Hepatocyte (in vitro differentiated cells): ENCODE results near the gene MLKL. TPM values are rescaled to one million over a fixed set of nuclear protein-coding genes. Genes with fewer than 3 reads are reported as not detected.

ENCODE experiments used
- DNase-seq: peaks from one replicate; pipeline ENCODE4 v3.0.0-alpha.2; 2016; ENCODE audit warnings: low spot score
- H2AFZ ChIP-seq: fragments of 200-600 bp; sonication (generic); 2 replicates; pipeline ENCODE4 v1.6.0; 2016; ENCODE audit warnings: antibody characterized with exemption, mild to moderate bottlenecking
- H3K27ac ChIP-seq: fragments of 200-600 bp; sonication (generic); 2 replicates; pipeline ENCODE4 v1.5.1; 2016; ENCODE audit warnings: mild to moderate bottlenecking
- H3K27me3 ChIP-seq: fragments of 200-600 bp; sonication (generic); 2 replicates; pipeline ENCODE4 v1.6.1; 2016
- H3K36me3 ChIP-seq: fragments of 200-600 bp; sonication (generic); replicated peaks from 2 replicates; pipeline ENCODE4 v1.5.1; 2016; ENCODE audit warnings: low read depth; ENCODE audit not compliant: insufficient read depth
- H3K4me1 ChIP-seq: fragments of 200-600 bp; sonication (generic); 2 replicates; pipeline ENCODE4 v1.5.1; 2016; ENCODE audit warnings: mild to moderate bottlenecking, moderate library complexity; ENCODE audit not compliant: insufficient read depth
- H3K4me2 ChIP-seq: fragments of 200-600 bp; sonication (generic); 2 replicates; pipeline ENCODE4 v1.6.0; 2016
- H3K4me3 ChIP-seq: fragments of 200-600 bp; sonication (generic); 2 replicates; pipeline ENCODE4 v1.5.1; 2016; ENCODE audit warnings: mild to moderate bottlenecking
- H3K79me2 ChIP-seq: fragments of 200-600 bp; sonication (generic); 2 replicates; pipeline ENCODE4 v1.6.0; 2017; ENCODE audit warnings: mild to moderate bottlenecking
- H3K9me2 ChIP-seq: fragments of 200-600 bp; sonication (generic); replicated peaks from 2 replicates; pipeline ENCODE4 v1.6.0; 2017; ENCODE audit warnings: mild to moderate bottlenecking; ENCODE audit not compliant: insufficient read depth
- H3K9me3 ChIP-seq: fragments of 200-600 bp; sonication (generic); 2 replicates; pipeline ENCODE4 v1.5.1; 2016; ENCODE audit warnings: low read depth, mild to moderate bottlenecking
- H4K20me1 ChIP-seq: fragments of 200-600 bp; sonication (generic); 2 replicates; pipeline ENCODE4 v1.6.0; 2016; ENCODE audit warnings: mild to moderate bottlenecking; ENCODE audit not compliant: insufficient read depth, poor library complexity, severe bottlenecking
- CTCF ChIP-seq: fragments of 200-600 bp; sonication (generic); IDR thresholded peaks from 2 replicates; pipeline ENCODE4 v1.5.1; 2016; ENCODE audit warnings: antibody characterized with exemption, mild to moderate bottlenecking; ENCODE audit not compliant: poor library complexity
- EZH2 ChIP-seq: fragments of 200-600 bp; sonication (generic); IDR thresholded peaks from 2 replicates; pipeline ENCODE4 v1.6.1; 2016; ENCODE audit warnings: antibody characterized with exemption, mild to moderate bottlenecking, borderline replicate concordance
- EZH2phosphoT487 ChIP-seq: fragments of 200-600 bp; sonication (generic); IDR thresholded peaks from one replicate; pipeline ENCODE4 v1.6.1; 2018; ENCODE audit warnings: antibody characterized with exemption, mild to moderate bottlenecking, low read depth, moderate library complexity; ENCODE audit not compliant: unreplicated experiment, severe bottlenecking
- WGBS: methylation state at CpG from one replicate; pipeline ENCODE4 v1.1.6; 2016; ENCODE audit warnings: low lambda C conversion rate; ENCODE audit errors: missing lambda C conversion rate; 5-methylcytosine and 5-hydroxymethylcytosine counted together
- polyA plus RNA-seq: library from polyadenylated mRNA; unstranded; fragments of >200 nt; fragmentation: Nextera tagmentation; extraction: Ambion mirVana; gene quantifications from 2 replicates; pipeline ENCODE4 v1.2.1, GENCODE V29; 2016
- total RNA-seq: library from RNA; depleted of rRNA; stranded (reverse); fragments of >200 nt; gene quantifications from 2 replicates; pipeline ENCODE4 v1.2.3, GENCODE V29; 2014

Gene MLKL
- total and polyA plus RNA-seq, 2 experiments from 2014 or later: 2.8 to 3.3 TPM

DNA sequence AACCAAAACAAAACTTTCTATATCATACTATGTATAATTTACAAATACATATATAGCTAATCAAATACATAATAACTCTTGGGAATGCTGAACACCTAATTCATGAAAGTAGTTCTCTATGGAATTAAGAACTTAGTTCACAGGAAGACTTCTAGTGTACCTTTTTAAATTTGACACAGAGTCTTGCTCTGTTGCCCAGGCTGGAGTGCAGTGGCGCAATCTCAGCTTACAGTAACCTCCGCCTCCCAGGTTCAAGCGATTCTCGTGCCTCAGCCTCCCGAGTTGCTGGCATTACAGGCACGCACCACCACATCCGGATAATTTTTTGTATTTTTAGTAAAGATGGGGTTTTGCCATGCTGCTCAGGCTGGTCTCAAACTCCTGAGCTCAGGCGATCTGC is 58.7 kb downstream of the MLKL start:
- Histone ChIP-seq H3K36me3 (no peaks in the 10 kb centered on the region), H3K9me2 (no peaks in the 10 kb centered on the region), H3K9me3 (no peaks in the 10 kb centered on the region), H3K4me1 (no peaks in the 10 kb centered on the region), H3K79me2 (no peaks in the 10 kb centered on the region), H2AFZ (no peak overlapping the region), H3K4me3 (no peak overlapping the region), H3K4me2 (no peak overlapping the region), H3K27me3 (no peaks in the 10 kb centered on the region), H4K20me1 (no peaks in the 10 kb centered on the region), H3K27ac (no peak overlapping the region)
- no peak for DNase-seq
- WGBS: 97% methylated on average over 8 of the region's 8 CpGs
- no peak for TF ChIP-seq CTCF
- TF ChIP-seq EZH2phosphoT487: no peak
- TF ChIP-seq EZH2: no peak

DNA sequence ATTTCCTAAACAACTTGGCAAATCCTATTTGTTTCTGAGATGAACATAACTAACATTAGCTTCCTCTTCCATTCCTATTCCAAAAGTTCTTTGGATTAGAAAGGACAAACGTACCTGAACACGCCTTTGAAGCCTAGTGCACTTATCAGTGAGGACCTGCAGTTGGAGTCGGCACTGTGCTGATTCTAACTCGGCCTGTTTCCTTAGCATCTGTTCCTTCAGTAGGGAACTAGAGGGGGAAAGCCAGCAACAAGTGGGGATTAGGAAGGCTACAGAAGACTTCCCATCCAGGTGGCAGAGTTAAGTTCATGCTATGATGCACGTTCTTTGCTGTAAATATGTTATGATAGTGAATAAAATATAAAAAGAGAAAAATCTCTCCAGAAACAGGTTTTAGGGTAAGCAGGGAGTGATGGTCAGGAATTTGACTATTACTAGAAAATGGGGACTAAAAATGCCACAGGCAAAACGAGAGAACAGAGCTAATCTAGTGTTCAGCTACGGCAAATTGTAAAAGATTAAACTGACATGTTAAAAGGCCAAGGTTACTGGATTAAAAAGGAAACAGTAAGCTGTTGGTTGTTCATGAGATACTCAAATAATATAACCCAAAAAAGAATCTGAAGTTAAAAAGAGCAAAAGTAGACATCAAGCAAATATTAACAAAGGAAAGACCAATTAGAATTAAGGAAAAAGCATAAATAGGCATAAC is 62.8 kb downstream of the MLKL start:
- DNase-seq: no peak
- no peaks in the 10 kb centered on the region for H3K36me3 ChIP-seq
- no peak overlapping the region for H3K4me3 ChIP-seq
- no peak overlapping the region for H3K4me2 ChIP-seq
- H3K4me1 ChIP-seq: peaks cover 9% of the 10 kb centered on the region
- H4K20me1 ChIP-seq: no peaks in the 10 kb centered on the region
- no peaks in the 10 kb centered on the region for H3K9me2 ChIP-seq
- WGBS: 81% methylated on average over 7 of the region's 7 CpGs
- no peaks in the 10 kb centered on the region for H3K27me3 ChIP-seq
- no peak for TF ChIP-seq EZH2phosphoT487
- TF ChIP-seq CTCF: no peak
- TF ChIP-seq EZH2: no peak
- no peak overlapping the region for H2AFZ ChIP-seq
- H3K79me2 ChIP-seq: no peaks in the 10 kb centered on the region
- no peak overlapping the region for H3K27ac ChIP-seq
- H3K9me3 ChIP-seq: no peaks in the 10 kb centered on the region

- Histone ChIP-seq H3K4me2 (no peak overlapping the region), H3K9me3 (no peaks in the 10 kb centered on the region), H2AFZ (no peak overlapping the region), H3K27ac (no peak overlapping the region), H3K9me2 (no peaks in the 10 kb centered on the region), H3K36me3 (no peaks in the 10 kb centered on the region), H4K20me1 (no peaks in the 10 kb centered on the region), H3K79me2 (no peaks in the 10 kb centered on the region), H3K4me1 (peaks cover 9% of the 10 kb centered on the region), H3K4me3 (no peak overlapping the region), H3K27me3 (no peaks in the 10 kb centered on the region)
- DNase-seq: no peak
- no peak for TF ChIP-seq EZH2phosphoT487
- 55% methylated on average over 5 of the region's 5 CpGs for WGBS
Observed at GRCh38 chr16:74635303-74635702, 65.4 kb downstream of the MLKL start.

DNA sequence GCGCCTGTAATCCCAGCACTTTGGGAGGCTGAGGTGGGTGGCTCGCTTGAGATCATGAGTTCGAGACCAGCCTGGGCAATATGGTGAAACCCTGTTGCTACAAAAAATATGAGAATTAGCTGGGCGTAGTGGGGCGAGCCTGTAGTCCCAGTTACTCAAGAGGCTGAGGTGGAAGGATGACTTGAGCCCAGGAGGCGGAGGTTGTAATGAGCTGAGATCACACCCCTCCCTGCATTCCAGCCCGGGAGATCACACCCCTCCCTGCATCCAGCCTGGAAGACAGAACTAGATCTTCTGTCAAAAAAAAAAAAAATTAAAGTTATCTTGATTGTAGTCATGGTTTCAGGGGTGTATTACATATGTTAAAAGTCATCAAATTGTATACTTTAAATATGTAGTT is 67.0 kb downstream of the MLKL start:
- no peak for DNase-seq
- Histone ChIP-seq H3K79me2 (no peaks in the 10 kb centered on the region), H2AFZ (no peak overlapping the region), H3K27ac (no peak overlapping the region), H4K20me1 (no peaks in the 10 kb centered on the region), H3K36me3 (no peaks in the 10 kb centered on the region), H3K4me1 (peaks cover 9% of the 10 kb centered on the region), H3K9me2 (no peaks in the 10 kb centered on the region), H3K27me3 (no peaks in the 10 kb centered on the region), H3K9me3 (no peaks in the 10 kb centered on the region), H3K4me2 (no peak overlapping the region), H3K4me3 (no peak overlapping the region)
- WGBS: 76% methylated on average over 7 of the region's 7 CpGs
- TF ChIP-seq EZH2phosphoT487 (no peak), EZH2 (no peak), CTCF (no peak)
